Skeletal muscle tissue (tissue), 4 donors: ENCODE measurements around the gene C14orf180. TPM values are rescaled to one million over a fixed set of nuclear protein-coding genes. Genes with fewer than 3 reads are reported as not detected.

Source experiments
- H3K27ac ChIP-seq: one replicate; pipeline ENCODE4 v1.7.0; 2013; ENCODE audit warnings: mild to moderate bottlenecking, low read depth, low read length, inconsistent platforms
- H3K27me3 ChIP-seq, 3 donors: one replicate each; pipeline ENCODE4 v1.7.0; 2013; ENCODE audit warnings: low read length in 3 of 3; ENCODE audit not compliant: control insufficient read depth in 3 of 3, insufficient read depth in 3 of 3
- H3K36me3 ChIP-seq, 3 donors: one replicate each; pipeline ENCODE4 v1.7.0; 2013; ENCODE audit warnings: low read length in 3 of 3; ENCODE audit not compliant: control insufficient read depth in 3 of 3, insufficient read depth in 3 of 3
- H3K4me1 ChIP-seq, 3 donors: one replicate each; pipeline ENCODE4 v1.7.0; 2013; ENCODE audit warnings: low read length in 3 of 3, mild to moderate bottlenecking in 3 of 3; ENCODE audit not compliant: control insufficient read depth in 3 of 3, insufficient read depth in 3 of 3
- H3K4me3 ChIP-seq, 3 donors: one replicate each; pipeline ENCODE4 v1.7.0; 2013; ENCODE audit warnings: low read length in 3 of 3
- H3K9ac ChIP-seq, 3 donors: one replicate each; pipeline ENCODE4 v1.7.0; 2013; ENCODE audit warnings: low read length in 3 of 3, mild to moderate bottlenecking in 3 of 3, moderate library complexity in 2 of 3, low read depth in 1 of 3
- H3K9me3 ChIP-seq, 3 donors: one replicate each; pipeline ENCODE4 v1.7.0; 2013; ENCODE audit warnings: low read length in 3 of 3; ENCODE audit not compliant: control insufficient read depth in 3 of 3
- total RNA-seq: library from RNA; depleted of rRNA; stranded (reverse); fragments of >200 nt; gene quantifications from one replicate; pipeline ENCODE4 v1.2.3, GENCODE V29; 2014
- donor health status: Osteomylitis.

The C14orf180 gene
- total RNA-seq, 1 donor from 2014 or later: 3.7 TPM

- H3K9me3 ChIP-seq: no peaks in the 10 kb centered on the region
- H3K27me3 ChIP-seq: peaks cover 38 to 75% (median 55%) of the 10 kb centered on the region in 3 donors
- H3K4me1 ChIP-seq: peaks cover 0 to 4% (median 0%) of the 10 kb centered on the region in 3 donors
- no peak overlapping the region for H3K4me3 ChIP-seq
- H3K9ac ChIP-seq: no peak overlapping the region
- H3K36me3 ChIP-seq: no peaks in the 10 kb centered on the region
- no peak overlapping the region for H3K27ac ChIP-seq
These were observed 10.1 kb upstream of the C14orf180 start for GRCh38 chr14:104569435-104569834.

GRCh38 chr14:104571246-104571645 is 8.3 kb upstream of the C14orf180 start:
- no peak overlapping the region for H3K9ac ChIP-seq
- no peak overlapping the region for H3K4me3 ChIP-seq
- H3K27ac ChIP-seq: no peak overlapping the region
- H3K4me1 ChIP-seq: no peaks in the 10 kb centered on the region
- H3K9me3 ChIP-seq: no peaks in the 10 kb centered on the region
- peaks cover 24 to 56% (median 37%) of the 10 kb centered on the region in 3 donors for H3K27me3 ChIP-seq
- no peaks in the 10 kb centered on the region for H3K36me3 ChIP-seq

- Histone ChIP-seq H3K9ac (no peak overlapping the region), H3K4me1 (peaks cover 0 to 4% (median 0%) of the 10 kb centered on the region in 3 donors), H3K9me3 (no peaks in the 10 kb centered on the region), H3K4me3 (no peak overlapping the region), H3K27ac (no peak overlapping the region), H3K36me3 (no peaks in the 10 kb centered on the region), H3K27me3 (peaks cover 19 to 48% (median 34%) of the 10 kb centered on the region in 3 donors)
These were observed 7.4 kb upstream of the C14orf180 start for GRCh38 chr14:104572024-104572626.

- Histone ChIP-seq H3K9me3 (no peaks in the 10 kb centered on the region), H3K4me3 (no peak overlapping the region), H3K9ac (no peak overlapping the region), H3K27me3 (peaks cover 19 to 44% (median 35%) of the 10 kb centered on the region in 3 donors), H3K27ac (no peak overlapping the region), H3K4me1 (peaks cover 3 to 8% (median 4%) of the 10 kb centered on the region in 3 donors), H3K36me3 (no peaks in the 10 kb centered on the region)
These were observed 6.9 kb upstream of the C14orf180 start for GRCh38 chr14:104572668-104573067.

- H3K27me3 ChIP-seq: peaks cover 16 to 42% (median 38%) of the 10 kb centered on the region in 3 donors
- H3K27ac ChIP-seq: no peak overlapping the region
- H3K4me1 ChIP-seq: peaks cover 16 to 21% (median 17%) of the 10 kb centered on the region in 3 donors
- no peak overlapping the region for H3K4me3 ChIP-seq
- H3K9me3 ChIP-seq: no peaks in the 10 kb centered on the region
- no peaks in the 10 kb centered on the region for H3K36me3 ChIP-seq
- H3K9ac ChIP-seq: no peak overlapping the region
These were observed 5.6 kb upstream of the C14orf180 start for GRCh38 chr14:104573930-104574329.

- Histone ChIP-seq H3K36me3 (no peaks in the 10 kb centered on the region), H3K4me1 (peaks cover 22 to 27% (median 22%) of the 10 kb centered on the region in 3 donors), H3K9ac (no peak overlapping the region), H3K27me3 (peaks cover 16 to 41% (median 32%) of the 10 kb centered on the region in 3 donors), H3K9me3 (no peaks in the 10 kb centered on the region), H3K27ac (no peak overlapping the region), H3K4me3 (no peak overlapping the region)
These were observed 5.0 kb upstream of the C14orf180 start for GRCh38 chr14:104574536-104574935.

GRCh38 chr14:104574978-104575583 is 4.5 kb upstream of the C14orf180 start:
- H3K27me3 ChIP-seq: peaks cover 11 to 39% (median 26%) of the 10 kb centered on the region in 3 donors
- no peak overlapping the region for H3K9ac ChIP-seq
- no peaks in the 10 kb centered on the region for H3K36me3 ChIP-seq
- H3K4me1 ChIP-seq: peaks cover 27 to 32% (median 28%) of the 10 kb centered on the region in 3 donors
- no peak overlapping the region for H3K27ac ChIP-seq
- no peaks in the 10 kb centered on the region for H3K9me3 ChIP-seq
- no peak overlapping the region for H3K4me3 ChIP-seq

- no peaks in the 10 kb centered on the region for H3K36me3 ChIP-seq
- H3K4me1 ChIP-seq: peaks cover 39 to 46% (median 41%) of the 10 kb centered on the region in 3 donors
- H3K9me3 ChIP-seq: no peaks in the 10 kb centered on the region
- H3K27ac ChIP-seq: no peak overlapping the region
- H3K9ac ChIP-seq: no peak overlapping the region
- peaks cover 3 to 28% (median 16%) of the 10 kb centered on the region in 3 donors for H3K27me3 ChIP-seq
- H3K4me3 ChIP-seq: no peak overlapping the region
These were observed 3.2 kb upstream of the C14orf180 start for GRCh38 chr14:104576232-104576969.

GRCh38 chr14:104576970-104577332 is 2.6 kb upstream of the C14orf180 start:
- H3K36me3 ChIP-seq: no peaks in the 10 kb centered on the region
- H3K9ac ChIP-seq: no peak overlapping the region
- no peak overlapping the region for H3K4me3 ChIP-seq
- no peak overlapping the region for H3K27ac ChIP-seq
- H3K4me1 ChIP-seq: peaks cover 40 to 51% (median 46%) of the 10 kb centered on the region in 3 donors
- peaks cover 3 to 28% (median 16%) of the 10 kb centered on the region in 3 donors for H3K27me3 ChIP-seq
- H3K9me3 ChIP-seq: no peaks in the 10 kb centered on the region

- H3K27me3 ChIP-seq: peaks cover 0 to 28% (median 16%) of the 10 kb centered on the region in 3 donors
- H3K36me3 ChIP-seq: no peaks in the 10 kb centered on the region
- no peak overlapping the region for H3K9ac ChIP-seq
- no peak overlapping the region for H3K27ac ChIP-seq
- H3K4me1 ChIP-seq: peaks cover 45 to 56% (median 51%) of the 10 kb centered on the region in 3 donors
- H3K9me3 ChIP-seq: no peaks in the 10 kb centered on the region
- no peak overlapping the region for H3K4me3 ChIP-seq
These were observed 2.1 kb upstream of the C14orf180 start for GRCh38 chr14:104577426-104577825.
